Hypothalamus (tissue), 51 donors: ENCODE data around the gene TRAPPC12.
"Not testable (repeated sequence)": the region's sequence is repeated elsewhere in the genome, so short reads cannot be mapped to it uniquely, and the experiment has no call there.

ENCODE experiments used
- DNase-seq, 51 donors: peaks; one replicate each; lab custom pipeline; 2025; lab: John Stamatoyannopoulos, UW

The TRAPPC12 gene

GRCh38 chr2:3368261-3368722 is 11.2 kb upstream of the TRAPPC12 start:
- DNase-seq, result no peak

- DNase-seq, result not testable (repeated sequence)
Measured at GRCh38 chr2:3369340-3370181, 9.9 kb upstream of the TRAPPC12 start.

GRCh38 chr2:3376821-3377220 is 2.7 kb upstream of the TRAPPC12 start:
- no peak for DNase-seq

GRCh38 chr2:3377279-3377611 is 2.2 kb upstream of the TRAPPC12 start:
- DNase-seq, result no peak

GRCh38 chr2:3377612-3378432 is 1.7 kb upstream of the TRAPPC12 start, which contains the start of gene EIPR1:
Gene EIPR1, minus strand, starts transcription at chr2:3377818. Its CDS starts 129 bp downstream, at chr2:3377689.
- DNase-seq, result peak; percentile 77 to 100 (median 96)

- DNase-seq, result no peak
Measured at GRCh38 chr2:3379339-3379646, 201 bp upstream of the TRAPPC12 start.

- DNase-seq, result no peak
Measured at GRCh38 chr2:3386448-3386958, 7.0 kb downstream of the TRAPPC12 start.

- no peak for DNase-seq
Measured at GRCh38 chr2:3387011-3387410, 7.5 kb downstream of the TRAPPC12 start.

GRCh38 chr2:3387644-3388411 is 8.3 kb downstream of the TRAPPC12 start:
- DNase-seq, result no peak

- no peak for DNase-seq
Measured at GRCh38 chr2:3388412-3388738, 8.9 kb downstream of the TRAPPC12 start.

- DNase-seq, result no peak
Measured at GRCh38 chr2:3389193-3389592, 9.7 kb downstream of the TRAPPC12 start.

GRCh38 chr2:3390041-3390440 is 10.5 kb downstream of the TRAPPC12 start:
- DNase-seq, result no peak

- no peak for DNase-seq
Measured at GRCh38 chr2:3392216-3392615, 12.7 kb downstream of the TRAPPC12 start.

- no peak for DNase-seq
Measured at GRCh38 chr2:3396920-3397559, 17.5 kb downstream of the TRAPPC12 start.

GRCh38 chr2:3398857-3399256 is 19.4 kb downstream of the TRAPPC12 start:
- DNase-seq, result no peak

GRCh38 chr2:3399381-3399780 is 19.9 kb downstream of the TRAPPC12 start:
- peak in 2 of 51 donors; percentile 33 to 51 for DNase-seq

- DNase-seq, result peak in 49 of 51 donors; percentile 16 to 92 (median 74)
Measured at GRCh38 chr2:3399829-3400228, 20.3 kb downstream of the TRAPPC12 start.

GRCh38 chr2:3403587-3404334 is 24.3 kb downstream of the TRAPPC12 start:
- no peak for DNase-seq

- DNase-seq, result no peak
Measured at GRCh38 chr2:3404349-3404894, 24.9 kb downstream of the TRAPPC12 start.
